Myometrial cell (primary cell): ENCODE results near the gene TAMM41. TPM values are rescaled to one million over a fixed set of nuclear protein-coding genes. Genes with fewer than 3 reads are reported as not detected.

Source experiments
- total RNA-seq: library from RNA; depleted of rRNA; stranded (reverse); fragments of >200 nt; gene quantifications from 2 replicates; pipeline ENCODE4 v1.2.3, GENCODE V29; 2015

TAMM41 gene, protein sequence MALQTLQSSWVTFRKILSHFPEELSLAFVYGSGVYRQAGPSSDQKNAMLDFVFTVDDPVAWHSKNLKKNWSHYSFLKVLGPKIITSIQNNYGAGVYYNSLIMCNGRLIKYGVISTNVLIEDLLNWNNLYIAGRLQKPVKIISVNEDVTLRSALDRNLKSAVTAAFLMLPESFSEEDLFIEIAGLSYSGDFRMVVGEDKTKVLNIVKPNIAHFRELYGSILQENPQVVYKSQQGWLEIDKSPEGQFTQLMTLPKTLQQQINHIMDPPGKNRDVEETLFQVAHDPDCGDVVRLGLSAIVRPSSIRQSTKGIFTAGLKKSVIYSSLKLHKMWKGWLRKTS
- total RNA-seq: 7.4 and 10.7 TPM in 2 replicates

DNA sequence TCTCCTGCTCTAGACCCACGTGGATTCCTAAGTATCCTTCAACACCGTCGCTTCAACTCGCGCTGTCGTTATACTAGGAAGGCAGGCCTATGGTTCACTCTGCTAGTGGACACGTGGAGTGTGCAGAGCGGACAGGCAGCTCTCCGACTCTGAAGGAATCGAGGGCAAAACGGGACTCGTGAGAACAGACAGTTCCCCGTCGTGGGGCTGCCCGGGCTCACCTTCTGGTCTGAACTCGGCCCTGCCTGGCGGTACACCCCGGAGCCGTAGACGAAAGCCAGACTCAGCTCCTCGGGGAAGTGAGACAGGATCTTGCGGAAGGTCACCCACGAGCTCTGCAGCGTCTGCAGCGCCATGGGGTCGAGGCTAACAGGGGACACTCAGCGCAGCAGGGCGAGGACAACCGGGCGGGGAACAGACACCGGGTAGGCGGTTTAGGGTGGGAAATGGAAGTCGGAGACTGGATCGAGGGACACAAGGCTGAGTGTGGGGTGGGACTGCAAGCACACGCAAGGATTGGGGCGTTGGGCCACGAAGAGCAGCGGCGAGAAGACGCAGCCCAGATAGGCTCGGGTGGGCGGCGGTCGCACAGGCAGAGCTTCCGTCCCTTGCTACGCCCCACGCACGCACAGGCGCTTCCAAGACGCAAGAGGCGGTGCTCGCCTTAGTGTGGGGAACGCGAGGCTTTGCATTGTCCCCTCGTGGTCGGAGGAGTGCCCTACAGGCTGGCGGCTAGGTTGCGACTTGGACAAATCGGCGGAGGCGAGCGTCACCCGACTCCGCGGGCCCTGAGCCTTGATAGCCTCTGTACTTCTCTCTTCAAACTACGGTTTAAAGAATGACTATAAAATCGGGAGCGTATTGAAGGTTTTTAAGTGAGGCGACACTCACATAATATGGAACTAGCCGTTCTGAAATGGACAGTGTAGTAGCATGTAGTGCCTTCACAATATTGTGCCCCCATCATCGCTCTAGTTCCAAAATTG lies at the start of gene TAMM41:
TAMM41 (minus strand) TSS at position 605 of the 986 bp plus-strand sequence; CDS start at position 356, 249 bp downstream.

Other genes starting within 250 kb of the TAMM41 start
- 7.8 and 11.9 TPM in 2 replicates for gene VGLL4, start 203.0 kb downstream of the TAMM41 start, total RNA-seq
- gene SYN2, start 157.5 kb upstream of the TAMM41 start, total RNA-seq: not detected in 2 replicates